GM23248 (cell line): ENCODE measurements around the gene RTP1. TPM values are rescaled to one million over a fixed set of nuclear protein-coding genes. Genes with fewer than 3 reads are reported as not detected.

Experiments used
- DNase-seq: peaks from one replicate; pipeline ENCODE4 v3.0.0-alpha.2; 2015
- H2AFZ ChIP-seq: fragments of 200-600 bp; sonication (generic); 2 replicates; pipeline ENCODE4 v1.6.1; 2016; ENCODE audit warnings: antibody characterized with exemption
- H3F3A ChIP-seq: fragments of 200-600 bp; sonication (generic); 2 replicates; pipeline ENCODE4 v1.6.1; 2016; ENCODE audit warnings: mild to moderate bottlenecking, antibody characterized with exemption, mixed run types; ENCODE audit not compliant: insufficient read depth
- H3K27ac ChIP-seq: fragments of 200-600 bp; sonication (generic); 2 replicates; pipeline ENCODE4 v1.5.1; 2016; ENCODE audit warnings: mild to moderate bottlenecking
- H3K27me3 ChIP-seq: fragments of 200-600 bp; sonication (generic); replicated peaks from 2 replicates; pipeline ENCODE4 v1.6.1; 2016; ENCODE audit warnings: mild to moderate bottlenecking; ENCODE audit not compliant: insufficient read depth
- H3K36me3 ChIP-seq: fragments of 200-600 bp; sonication (generic); 2 replicates; pipeline ENCODE4 v1.6.1; 2016; ENCODE audit warnings: low read depth, mild to moderate bottlenecking
- H3K4me1 ChIP-seq: fragments of 200-600 bp; sonication (generic); 2 replicates; pipeline ENCODE4 v1.6.1; 2016; ENCODE audit warnings: mild to moderate bottlenecking; ENCODE audit not compliant: insufficient read depth
- H3K4me2 ChIP-seq: fragments of 200-600 bp; sonication (generic); one replicate; pipeline ENCODE4 v1.6.1; 2016; ENCODE audit warnings: mild to moderate bottlenecking; ENCODE audit not compliant: unreplicated experiment
- H3K4me3 ChIP-seq: fragments of 200-600 bp; sonication (generic); 2 replicates; pipeline ENCODE4 v1.5.1; 2016; ENCODE audit warnings: mild to moderate bottlenecking
- H3K79me2 ChIP-seq: fragments of 200-600 bp; sonication (generic); 2 replicates; pipeline ENCODE4 v1.6.1; 2016; ENCODE audit warnings: mild to moderate bottlenecking; ENCODE audit not compliant: insufficient read depth
- H3K9ac ChIP-seq: fragments of 200-600 bp; sonication (generic); 2 replicates; pipeline ENCODE4 v1.6.1; 2016; ENCODE audit warnings: mild to moderate bottlenecking
- H3K9me2 ChIP-seq: fragments of 200-600 bp; sonication (generic); 2 replicates; pipeline ENCODE4 v1.6.1; 2016; ENCODE audit warnings: mixed run types, mild to moderate bottlenecking, moderate library complexity; ENCODE audit not compliant: insufficient read depth
- H3K9me3 ChIP-seq: fragments of 200-600 bp; sonication (generic); one replicate; pipeline ENCODE4 v1.6.1; 2017; ENCODE audit warnings: low read depth
- H4K20me1 ChIP-seq: fragments of 200-600 bp; sonication (generic); 2 replicates; pipeline ENCODE4 v1.6.0; 2016; ENCODE audit not compliant: insufficient read depth
- EZH2 ChIP-seq: fragments of 200-600 bp; sonication (generic); IDR thresholded peaks from 2 replicates; pipeline ENCODE4 v1.6.1; 2018; ENCODE audit warnings: antibody characterized with exemption, mild to moderate bottlenecking; ENCODE audit not compliant: insufficient read depth, poor library complexity, severe bottlenecking
- EZH2phosphoT487 ChIP-seq: fragments of 200-600 bp; sonication (generic); IDR thresholded peaks from 2 replicates; pipeline ENCODE4 v1.6.1; 2018; ENCODE audit warnings: antibody characterized with exemption, moderate library complexity, mild to moderate bottlenecking, low read depth; ENCODE audit not compliant: insufficient read depth
- WGBS, 2 experiments: methylation state at CpG; one replicate each; pipeline ENCODE4 v1.1.6; 2015 to 2017; ENCODE audit warnings: low lambda C conversion rate in 2 of 2, low coverage in 1 of 2; ENCODE audit errors: missing lambda C conversion rate in 2 of 2; 5-methylcytosine and 5-hydroxymethylcytosine counted together
- in situ Hi-C: fragments of 300-500 bp; cut with MboI; formaldehyde crosslinking; loops from 2 replicates; pipeline ENCODE4 v1.15.0; 2020
- polyA plus RNA-seq: library from polyadenylated mRNA; unstranded; fragments of >200 nt; fragmentation: Nextera tagmentation; extraction: Ambion mirVana; gene quantifications from 2 replicates; pipeline ENCODE4 v1.2.1, GENCODE V29; 2016
- total RNA-seq: library from RNA; depleted of rRNA; stranded (reverse); fragments of >200 nt; shearing (Covaris generic); gene quantifications from 2 replicates; pipeline ENCODE4 v1.2.3, GENCODE V29; 2014

Gene RTP1
- total and polyA plus RNA-seq, 2 experiments from 2014 or later: not detected

DNA sequence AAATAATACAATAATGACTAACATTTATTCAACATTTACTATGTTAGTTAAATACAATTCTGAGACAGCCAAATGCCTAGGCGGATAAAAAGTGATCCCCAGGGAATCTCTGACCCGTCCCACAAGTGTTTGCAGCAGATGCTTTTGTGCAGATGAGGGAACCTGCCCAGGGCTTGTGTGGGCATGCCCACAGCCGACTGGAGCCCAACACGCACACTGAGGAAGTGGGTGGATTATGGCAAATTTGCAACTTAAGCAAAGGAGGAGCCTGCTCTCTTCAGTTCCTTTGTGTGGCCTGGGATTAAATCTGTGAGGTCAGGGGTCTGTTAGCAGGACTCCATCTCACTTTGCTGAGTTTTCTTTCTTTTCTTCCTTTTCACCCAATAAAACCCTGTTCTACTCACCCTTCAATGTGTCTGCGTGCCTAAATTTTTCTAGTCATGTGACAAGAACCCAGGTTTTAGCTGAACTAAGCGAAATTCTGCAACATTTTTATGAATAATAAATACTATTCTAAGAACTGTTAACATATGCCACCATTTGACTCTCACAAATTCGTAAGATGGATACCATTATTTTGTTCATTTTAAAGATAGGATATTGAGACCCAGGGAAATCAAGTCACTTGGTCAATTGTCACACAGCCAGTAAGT, 13.9 kb upstream of the RTP1 start:
- peak; percentile 74 for DNase-seq
- Histone ChIP-seq H3K27ac (peak overlapping the region; percentile 46), H3K9me3 (no peaks in the 10 kb centered on the region), H2AFZ (peak overlapping the region; percentile 49), H3K9me2 (no peaks in the 10 kb centered on the region), H3K79me2 (no peaks in the 10 kb centered on the region), H3K4me2 (peak overlapping the region; percentile 6), H3K4me3 (no peak overlapping the region), H3K4me1 (peaks cover 30% of the 10 kb centered on the region), H3K36me3 (no peaks in the 10 kb centered on the region), H3K27me3 (no peaks in the 10 kb centered on the region), H3K9ac (0 out of 2 replicates have a peak overlapping the region, but pooled peaks have one; percentile 8), H4K20me1 (no peaks in the 10 kb centered on the region), H3F3A (peaks cover 15% of the 10 kb centered on the region)
- 38% methylated on average over 7 of the region's 7 CpGs for WGBS, 2 experiments
- in situ Hi-C loops: no loop called here
- TF ChIP-seq EZH2phosphoT487 (no peak), EZH2 (no peak)

DNA sequence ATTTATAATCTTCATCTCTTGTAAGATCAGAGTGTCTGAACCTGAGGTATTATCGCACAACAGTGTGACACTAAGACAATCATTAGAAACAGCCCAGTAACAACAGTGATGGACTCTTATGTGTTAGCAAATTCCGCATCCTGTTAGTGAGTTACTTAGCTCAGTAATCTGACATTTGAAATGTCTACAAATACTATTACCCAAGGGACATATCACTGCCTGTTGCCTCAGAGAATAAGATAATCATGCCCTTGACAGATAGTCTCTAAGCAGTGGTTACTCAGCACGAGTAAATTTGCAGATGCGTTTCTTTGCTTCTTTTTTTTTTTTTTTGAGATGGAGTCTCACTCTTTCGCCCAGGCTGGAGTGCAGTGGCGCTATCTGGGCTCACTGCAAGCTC, 13.4 kb upstream of the RTP1 start:
- Histone ChIP-seq H3K27me3 (no peaks in the 10 kb centered on the region), H3K4me3 (no peak overlapping the region), H3K36me3 (no peaks in the 10 kb centered on the region), H2AFZ (no peak overlapping the region; the same call in 1 of the 2 replicates), H3K9me2 (no peaks in the 10 kb centered on the region), H3F3A (peaks cover 15% of the 10 kb centered on the region), H3K4me2 (no peak overlapping the region), H3K27ac (peak overlapping the region; percentile 46; the same call in 1 of the 2 replicates), H4K20me1 (no peaks in the 10 kb centered on the region), H3K79me2 (no peaks in the 10 kb centered on the region), H3K9ac (no peak overlapping the region), H3K4me1 (peaks cover 34% of the 10 kb centered on the region), H3K9me3 (no peaks in the 10 kb centered on the region)
- TF ChIP-seq EZH2 (no peak), EZH2phosphoT487 (no peak)
- 89% methylated on average over 4 to 6 of the region's 6 CpGs for WGBS, 2 experiments
- in situ Hi-C loops: no loop called here
- DNase-seq: peak; percentile 28

DNA sequence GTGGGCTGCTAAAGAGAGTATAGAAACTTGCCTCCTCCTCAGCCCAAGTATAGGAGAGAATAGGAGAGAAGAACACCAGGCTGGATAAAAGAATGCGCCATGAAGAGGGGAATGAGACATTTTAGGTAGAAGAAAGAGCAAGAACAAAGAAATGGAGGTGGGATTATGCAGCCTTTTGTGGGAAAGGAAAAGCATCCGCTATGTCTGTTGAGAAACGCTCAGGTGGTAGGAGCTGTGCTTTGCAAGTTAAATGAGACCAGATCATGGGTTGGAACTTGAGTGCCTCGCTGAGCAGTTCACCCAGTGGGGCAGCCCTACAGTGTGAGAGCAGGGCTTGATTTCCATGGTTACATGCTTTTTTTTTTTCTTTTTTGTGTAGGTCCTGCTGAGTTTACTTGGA, 11.5 kb upstream of the RTP1 start:
- Histone ChIP-seq H2AFZ (no peak overlapping the region), H3F3A (peaks cover 15% of the 10 kb centered on the region), H3K4me1 (peaks cover 46% of the 10 kb centered on the region), H3K27ac (no peak overlapping the region), H3K9me3 (no peaks in the 10 kb centered on the region), H3K79me2 (no peaks in the 10 kb centered on the region), H3K9me2 (no peaks in the 10 kb centered on the region), H3K4me3 (no peak overlapping the region), H3K36me3 (no peaks in the 10 kb centered on the region), H3K27me3 (no peaks in the 10 kb centered on the region), H3K9ac (no peak overlapping the region), H3K4me2 (no peak overlapping the region), H4K20me1 (no peaks in the 10 kb centered on the region)
- TF ChIP-seq EZH2phosphoT487: no peak
- TF ChIP-seq EZH2: no peak
- in situ Hi-C loops: no loop called here
- WGBS, 2 experiments: 96 to 100% methylated on average over 4 of the region's 4 CpGs
- DNase-seq: no peak

DNA sequence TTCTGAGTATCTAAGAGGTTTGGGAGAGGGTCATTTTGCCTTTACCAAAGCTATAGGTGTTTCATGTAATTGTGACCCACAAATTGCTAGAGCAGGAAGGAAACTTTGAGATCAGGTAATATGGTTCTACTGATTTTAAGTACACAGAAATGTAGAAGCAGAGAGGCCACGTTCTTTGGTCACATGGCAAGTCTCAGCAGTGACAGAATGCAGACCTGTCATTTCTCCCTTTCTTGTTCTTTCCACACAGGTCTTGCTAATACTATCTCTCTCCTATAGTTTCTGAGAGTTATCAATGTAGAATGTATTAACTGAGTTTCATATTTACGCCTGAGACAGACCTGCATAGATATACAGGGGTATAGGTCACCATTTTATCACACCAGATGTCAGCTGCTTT, 10.9 kb upstream of the RTP1 start:
- Histone ChIP-seq H3K79me2 (no peaks in the 10 kb centered on the region), H3K9me2 (no peaks in the 10 kb centered on the region), H3K27me3 (no peaks in the 10 kb centered on the region), H3K4me2 (peak overlapping the region; percentile 29), H3K4me1 (peaks cover 46% of the 10 kb centered on the region), H3K9me3 (no peaks in the 10 kb centered on the region), H3K36me3 (no peaks in the 10 kb centered on the region), H3K4me3 (no peak overlapping the region), H3K27ac (peak overlapping the region; percentile 45; the same call in 1 of the 2 replicates), H3F3A (peaks cover 15% of the 10 kb centered on the region), H4K20me1 (no peaks in the 10 kb centered on the region), H2AFZ (no peak overlapping the region), H3K9ac (no peak overlapping the region)
- WGBS, 2 experiments: 91 to 95% methylated on average over 2 of the region's 2 CpGs
- DNase-seq: no peak
- TF ChIP-seq EZH2phosphoT487: no peak
- in situ Hi-C loops: no loop called here
